T-helper 1 cell treated with Interleukin-12 subunit alpha and Interleukin-12 subunit beta and Interleukin-4 antibody, amounts not matched to agents 30 μg/mL and 1 μg/mL, for 36 hours (primary cell): ENCODE results near the gene LTB.

Experiments used
- H3K27ac Mint-ChIP-seq: one replicate; pipeline ENCODE4 v1.8.0; 2021; ENCODE audit warnings: mild to moderate bottlenecking, mixed read lengths
- H3K27me3 Mint-ChIP-seq: one replicate; pipeline ENCODE4 v1.8.0; 2021; ENCODE audit warnings: low read depth, mixed read lengths
- H3K36me3 Mint-ChIP-seq: one replicate; pipeline ENCODE4 v1.8.0; 2021; ENCODE audit warnings: low read depth, mixed read lengths
- H3K4me1 Mint-ChIP-seq: one replicate; pipeline ENCODE4 v1.8.0; 2021; ENCODE audit warnings: low read depth, mixed read lengths
- H3K4me3 Mint-ChIP-seq: one replicate; pipeline ENCODE4 v1.8.0; 2021; ENCODE audit warnings: mild to moderate bottlenecking, moderate library complexity, mixed read lengths
- H3K9me3 Mint-ChIP-seq: one replicate; pipeline ENCODE4 v1.8.0; 2021; ENCODE audit warnings: mixed read lengths

Gene LTB, protein sequence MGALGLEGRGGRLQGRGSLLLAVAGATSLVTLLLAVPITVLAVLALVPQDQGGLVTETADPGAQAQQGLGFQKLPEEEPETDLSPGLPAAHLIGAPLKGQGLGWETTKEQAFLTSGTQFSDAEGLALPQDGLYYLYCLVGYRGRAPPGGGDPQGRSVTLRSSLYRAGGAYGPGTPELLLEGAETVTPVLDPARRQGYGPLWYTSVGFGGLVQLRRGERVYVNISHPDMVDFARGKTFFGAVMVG

DNA sequence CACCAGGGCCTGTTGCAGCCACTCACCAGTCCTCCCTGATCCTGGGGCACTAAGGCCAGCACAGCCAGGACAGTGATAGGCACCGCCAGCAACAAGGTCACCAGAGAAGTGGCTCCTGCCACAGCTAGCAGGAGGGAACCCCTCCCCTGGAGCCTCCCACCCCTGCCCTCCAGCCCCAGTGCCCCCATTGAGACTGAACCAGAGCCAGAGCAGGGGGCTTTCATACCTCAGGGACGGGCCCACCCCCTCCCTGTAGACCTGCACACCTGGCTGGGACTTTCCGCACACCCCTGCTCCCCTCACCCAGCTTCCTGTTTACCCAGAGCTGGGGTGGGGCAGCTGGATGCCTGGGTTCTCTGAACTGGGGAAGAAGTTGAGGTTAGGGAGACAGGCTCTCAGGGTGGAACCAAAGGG lies at the start of gene LTB:
Gene LTB, minus strand, starts transcription at position 195 of the 414 bp plus-strand sequence. Its CDS starts 7 bp downstream, at position 188.
- Mint-ChIP-seq H3K27ac (peak within 1 kb of the TSS; percentile 99), H3K9me3 (no peaks in the 10 kb centered on the region), H3K27me3 (no peaks in the 10 kb centered on the region), H3K4me3 (peak within 1 kb of the TSS; percentile 100), H3K4me1 (peaks cover 45% of the 10 kb centered on the region), H3K36me3 (peaks cover 56% of the 10 kb centered on the region)

DNA sequence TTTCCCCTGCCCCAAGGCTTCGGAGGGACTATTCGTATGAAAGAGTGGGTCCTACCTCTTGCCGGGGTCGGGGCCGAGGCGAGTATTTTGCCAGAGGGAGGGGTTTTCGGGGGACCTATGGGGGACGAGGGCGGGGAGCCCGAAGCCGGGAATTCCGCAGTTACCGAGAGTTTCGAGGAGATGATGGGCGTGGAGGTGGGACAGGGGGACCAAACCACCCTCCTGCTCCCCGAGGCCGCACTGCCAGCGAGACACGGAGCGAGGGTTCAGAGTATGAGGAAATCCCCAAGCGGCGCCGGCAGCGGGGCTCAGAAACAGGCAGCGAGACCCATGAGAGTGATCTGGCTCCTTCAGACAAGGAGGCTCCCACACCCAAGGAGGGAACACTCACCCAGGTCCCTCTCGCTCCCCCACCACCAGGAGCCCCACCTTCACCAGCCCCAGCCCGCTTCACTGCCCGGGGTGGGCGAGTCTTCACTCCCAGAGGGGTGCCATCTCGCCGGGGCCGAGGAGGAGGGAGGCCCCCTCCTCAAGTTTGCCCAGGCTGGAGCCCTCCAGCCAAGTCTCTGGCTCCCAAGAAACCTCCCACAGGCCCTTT lies 49.6 kb upstream of the LTB start:
- H3K4me1 Mint-ChIP-seq = peaks cover 7% of the 10 kb centered on the region
- no peaks in the 10 kb centered on the region for H3K9me3 Mint-ChIP-seq
- H3K36me3 Mint-ChIP-seq = peaks cover 59% of the 10 kb centered on the region
- H3K4me3 Mint-ChIP-seq = no peak overlapping the region
- H3K27ac Mint-ChIP-seq = no peak overlapping the region
- no peaks in the 10 kb centered on the region for H3K27me3 Mint-ChIP-seq

DNA sequence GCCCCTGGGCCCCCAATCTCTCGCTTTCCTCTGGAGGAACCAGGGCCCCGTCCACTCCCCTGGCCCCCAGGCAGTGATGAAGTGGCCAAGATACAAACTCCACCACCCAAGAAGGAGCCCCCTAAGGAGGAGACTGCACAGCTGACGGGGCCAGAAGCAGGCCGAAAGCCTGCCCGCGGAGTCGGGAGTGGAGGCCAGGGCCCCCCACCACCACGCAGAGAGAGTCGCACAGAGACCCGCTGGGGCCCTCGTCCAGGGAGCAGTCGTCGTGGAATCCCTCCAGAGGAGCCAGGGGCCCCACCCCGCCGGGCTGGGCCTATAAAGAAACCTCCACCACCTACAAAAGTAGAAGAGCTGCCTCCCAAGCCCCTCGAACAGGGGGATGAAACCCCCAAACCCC lies 49.0 kb upstream of the LTB start:
- Mint-ChIP-seq H3K27ac (no peak overlapping the region), H3K4me1 (peaks cover 7% of the 10 kb centered on the region), H3K27me3 (no peaks in the 10 kb centered on the region), H3K4me3 (no peak overlapping the region), H3K36me3 (peaks cover 59% of the 10 kb centered on the region), H3K9me3 (no peaks in the 10 kb centered on the region)

DNA sequence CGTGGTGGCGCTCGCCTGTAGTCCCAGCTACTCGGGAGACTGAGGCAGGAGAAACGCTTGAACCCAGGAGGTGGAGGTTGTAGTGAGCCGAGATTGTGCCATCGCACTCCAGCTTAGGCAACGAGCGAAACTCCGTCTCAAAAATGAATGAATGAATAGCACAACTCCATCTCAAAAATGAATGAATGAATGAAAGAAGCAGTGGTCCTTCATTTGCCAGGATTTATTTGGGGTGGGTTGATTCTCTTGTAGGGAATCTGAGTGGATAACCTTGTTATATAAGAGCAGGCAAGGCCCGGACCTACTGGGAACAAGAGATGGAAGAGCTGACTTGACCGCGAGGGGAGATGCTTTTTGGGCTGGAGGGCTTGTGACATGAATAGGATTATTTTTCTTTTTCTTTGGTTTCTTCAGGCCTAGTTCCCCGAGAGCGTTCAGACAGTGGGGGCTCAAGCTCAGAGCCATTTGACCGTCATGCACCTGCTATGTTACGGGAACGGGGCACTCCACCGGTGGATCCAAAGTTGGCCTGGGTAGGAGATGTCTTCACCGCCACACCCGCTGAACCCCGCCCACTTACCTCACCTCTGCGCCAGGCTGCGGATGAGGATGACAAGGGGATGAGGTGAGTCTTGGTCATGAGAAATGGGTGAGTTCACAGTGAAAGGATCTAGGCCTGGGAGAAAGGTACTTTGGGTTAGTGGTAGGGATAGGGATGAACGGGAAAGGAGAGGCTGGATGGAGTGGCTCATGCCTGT lies 48.1 kb upstream of the LTB start:
- no peak overlapping the region for H3K27ac Mint-ChIP-seq
- peaks cover 7% of the 10 kb centered on the region for H3K4me1 Mint-ChIP-seq
- H3K9me3 Mint-ChIP-seq = no peaks in the 10 kb centered on the region
- H3K27me3 Mint-ChIP-seq = no peaks in the 10 kb centered on the region
- H3K4me3 Mint-ChIP-seq = no peak overlapping the region
- peaks cover 63% of the 10 kb centered on the region for H3K36me3 Mint-ChIP-seq

DNA sequence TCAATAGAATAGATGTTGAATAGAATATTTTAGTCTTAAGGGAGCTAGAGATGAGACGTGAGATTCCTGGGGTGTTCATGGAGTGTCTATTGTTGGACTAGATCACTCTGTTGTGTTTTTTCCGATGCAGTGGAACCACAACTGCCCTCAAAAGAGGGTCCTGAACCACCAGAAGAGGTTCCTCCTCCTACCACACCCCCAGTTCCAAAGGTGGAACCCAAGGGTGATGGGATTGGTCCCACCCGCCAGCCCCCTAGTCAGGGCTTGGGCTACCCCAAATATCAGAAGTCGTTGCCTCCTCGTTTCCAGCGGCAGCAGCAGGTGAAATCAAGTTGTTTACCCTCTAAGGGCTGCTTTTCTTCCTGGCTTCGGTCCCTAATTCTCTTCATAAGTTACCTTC lies 46.8 kb upstream of the LTB start:
- Mint-ChIP-seq H3K27ac (no peak overlapping the region), H3K4me1 (peaks cover 6% of the 10 kb centered on the region), H3K4me3 (no peak overlapping the region), H3K9me3 (no peaks in the 10 kb centered on the region), H3K27me3 (no peaks in the 10 kb centered on the region), H3K36me3 (peaks cover 60% of the 10 kb centered on the region)

DNA sequence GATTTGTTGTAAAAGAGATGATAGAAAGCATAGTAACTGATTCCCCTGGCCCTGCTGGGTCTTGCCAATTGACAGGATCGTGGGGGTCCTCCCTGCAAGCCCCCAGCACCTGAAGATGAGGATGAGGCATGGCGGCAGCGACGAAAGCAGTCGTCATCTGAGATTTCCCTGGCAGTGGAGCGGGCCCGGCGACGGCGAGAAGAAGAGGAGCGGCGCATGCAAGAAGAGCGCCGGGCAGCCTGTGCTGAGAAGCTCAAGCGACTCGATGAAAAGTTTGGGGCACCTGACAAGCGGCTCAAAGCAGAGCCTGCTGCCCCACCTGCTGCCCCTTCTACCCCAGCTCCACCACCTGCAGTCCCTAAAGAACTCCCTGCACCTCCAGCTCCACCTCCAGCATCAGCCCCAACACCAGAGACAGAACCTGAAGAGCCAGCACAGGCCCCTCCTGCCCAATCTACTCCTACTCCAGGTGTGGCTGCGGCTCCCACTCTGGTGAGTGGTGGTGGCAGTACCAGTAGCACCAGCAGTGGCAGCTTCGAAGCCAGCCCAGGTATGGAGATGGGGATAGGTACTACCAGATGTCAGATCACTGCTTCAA lies 45.6 kb upstream of the LTB start:
- Mint-ChIP-seq H3K36me3 (peaks cover 62% of the 10 kb centered on the region), H3K4me1 (peaks cover 9% of the 10 kb centered on the region), H3K9me3 (no peaks in the 10 kb centered on the region), H3K27ac (no peak overlapping the region), H3K27me3 (no peaks in the 10 kb centered on the region), H3K4me3 (no peak overlapping the region)

DNA sequence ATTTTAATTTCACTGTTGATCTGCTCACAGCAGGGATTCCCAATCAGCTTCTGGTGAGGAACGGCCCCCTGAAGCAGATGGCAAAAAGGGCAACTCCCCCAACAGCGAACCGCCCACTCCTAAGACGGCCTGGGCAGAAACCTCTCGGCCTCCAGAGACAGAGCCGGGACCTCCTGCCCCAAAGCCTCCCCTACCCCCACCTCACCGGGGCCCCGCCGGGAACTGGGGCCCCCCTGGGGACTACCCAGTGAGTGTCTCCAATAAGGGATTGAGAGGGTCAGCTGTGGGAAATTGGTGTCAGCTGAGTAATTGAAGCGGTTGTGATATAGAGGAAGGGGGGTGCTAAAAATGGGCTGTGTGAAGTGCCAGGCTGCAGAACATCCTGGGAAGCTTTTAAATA lies 44.7 kb upstream of the LTB start:
- Mint-ChIP-seq H3K4me1 (peaks cover 18% of the 10 kb centered on the region), H3K9me3 (no peaks in the 10 kb centered on the region), H3K4me3 (no peak overlapping the region), H3K36me3 (peaks cover 68% of the 10 kb centered on the region), H3K27ac (no peak overlapping the region), H3K27me3 (no peaks in the 10 kb centered on the region)

DNA sequence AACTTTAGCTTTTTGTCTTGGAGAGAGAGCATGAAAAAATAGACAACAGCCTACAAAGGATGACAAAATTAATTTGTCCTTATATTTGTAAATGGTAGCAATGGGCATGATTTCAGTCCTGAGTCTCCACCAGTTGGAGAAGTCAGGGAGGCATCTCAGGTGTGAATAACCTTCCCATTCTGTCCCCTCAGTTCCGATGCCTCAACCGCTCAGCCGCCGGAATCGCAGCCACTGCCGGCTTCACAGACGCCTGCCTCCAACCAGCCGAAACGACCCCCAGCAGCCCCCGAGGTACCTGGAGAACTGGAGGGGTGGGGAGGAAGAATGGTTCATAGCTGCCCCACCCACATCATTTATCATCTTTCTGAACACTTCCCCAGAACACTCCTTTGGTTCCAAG lies 41.8 kb upstream of the LTB start:
- H3K36me3 Mint-ChIP-seq = peaks cover 54% of the 10 kb centered on the region
- no peak overlapping the region for H3K4me3 Mint-ChIP-seq
- no peaks in the 10 kb centered on the region for H3K9me3 Mint-ChIP-seq
- no peak overlapping the region for H3K27ac Mint-ChIP-seq
- H3K27me3 Mint-ChIP-seq = no peaks in the 10 kb centered on the region
- H3K4me1 Mint-ChIP-seq = peaks cover 25% of the 10 kb centered on the region

DNA sequence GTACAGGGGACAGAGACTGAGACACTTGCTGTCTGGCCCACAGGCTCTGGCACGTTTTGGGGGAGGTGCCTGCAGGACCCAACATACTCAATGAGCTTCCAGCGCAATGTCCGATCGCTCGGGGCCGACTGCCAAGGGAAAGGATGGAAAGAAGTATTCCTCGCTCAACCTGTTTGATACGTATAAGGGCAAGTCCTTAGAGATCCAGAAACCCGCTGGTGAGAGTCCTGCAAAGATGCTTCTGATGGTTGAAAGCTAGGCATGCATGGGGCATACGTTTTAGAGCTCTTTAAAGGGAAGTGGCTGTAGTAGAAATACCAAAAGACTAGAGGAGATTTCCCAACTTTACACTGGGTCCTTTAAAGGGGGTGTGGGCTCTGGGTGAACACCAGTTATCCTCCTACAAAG lies 40.5 kb upstream of the LTB start:
- Mint-ChIP-seq H3K9me3 (no peaks in the 10 kb centered on the region), H3K36me3 (peaks cover 46% of the 10 kb centered on the region), H3K4me1 (peaks cover 26% of the 10 kb centered on the region), H3K27me3 (no peaks in the 10 kb centered on the region), H3K4me3 (peak overlapping the region; percentile 96), H3K27ac (no peak overlapping the region)

DNA sequence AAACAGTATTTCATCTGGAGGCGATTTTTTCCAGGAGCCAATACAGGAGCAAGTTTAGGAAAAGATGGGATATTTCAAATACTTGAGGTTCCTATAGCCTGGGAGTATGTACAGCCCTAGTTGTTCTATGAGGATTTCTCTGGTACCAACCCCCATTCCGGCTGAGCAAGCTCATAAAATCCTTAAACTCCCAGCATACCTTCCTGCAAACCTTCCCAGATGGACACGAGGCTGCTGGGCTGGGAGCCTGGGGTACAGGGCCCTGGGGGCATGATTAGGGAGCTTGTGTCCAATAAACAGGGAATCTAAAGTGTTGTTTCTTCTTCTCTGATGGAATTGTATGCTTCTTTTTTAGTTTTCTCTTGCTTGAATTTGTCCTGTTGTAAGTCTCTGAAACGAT lies 39.8 kb upstream of the LTB start:
- H3K27ac Mint-ChIP-seq = peak overlapping the region; percentile 93
- no peaks in the 10 kb centered on the region for H3K9me3 Mint-ChIP-seq
- no peaks in the 10 kb centered on the region for H3K27me3 Mint-ChIP-seq
- H3K4me3 Mint-ChIP-seq = peak overlapping the region; percentile 96
- H3K4me1 Mint-ChIP-seq = peaks cover 22% of the 10 kb centered on the region
- H3K36me3 Mint-ChIP-seq = peaks cover 40% of the 10 kb centered on the region

DNA sequence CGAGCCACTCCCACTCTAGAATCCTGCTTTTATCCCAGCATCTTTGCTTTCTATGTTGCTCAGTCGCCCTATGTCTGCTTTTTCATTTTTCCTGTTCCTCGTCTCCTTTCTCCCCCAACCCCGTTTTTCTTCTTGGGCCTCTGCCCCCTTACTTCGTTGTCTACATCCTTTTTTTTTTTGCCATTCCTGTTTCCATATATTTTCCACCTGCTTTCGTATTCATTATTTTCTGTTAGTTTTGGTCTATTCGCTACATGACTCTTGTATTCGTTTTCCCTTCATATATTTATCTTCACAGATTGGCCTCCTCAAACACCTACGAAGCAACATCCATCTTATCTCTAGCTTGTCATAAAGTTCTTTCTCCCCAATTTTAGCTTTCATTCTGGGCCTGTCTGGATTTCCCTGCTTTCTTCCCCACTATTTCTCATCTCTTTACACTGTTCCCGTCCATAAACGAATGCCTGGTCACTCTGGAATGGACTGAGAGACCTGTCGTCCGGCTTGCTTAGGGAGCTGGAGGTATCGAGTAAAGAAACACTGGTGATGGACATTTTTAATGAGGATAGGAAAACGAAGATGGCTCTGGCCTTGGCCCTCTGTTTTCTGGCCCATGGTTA lies 39.2 kb upstream of the LTB start:
- Mint-ChIP-seq H3K4me3 (peak overlapping the region; percentile 96), H3K9me3 (no peaks in the 10 kb centered on the region), H3K27me3 (no peaks in the 10 kb centered on the region), H3K4me1 (peaks cover 28% of the 10 kb centered on the region), H3K27ac (peak overlapping the region; percentile 93), H3K36me3 (peaks cover 40% of the 10 kb centered on the region)

DNA sequence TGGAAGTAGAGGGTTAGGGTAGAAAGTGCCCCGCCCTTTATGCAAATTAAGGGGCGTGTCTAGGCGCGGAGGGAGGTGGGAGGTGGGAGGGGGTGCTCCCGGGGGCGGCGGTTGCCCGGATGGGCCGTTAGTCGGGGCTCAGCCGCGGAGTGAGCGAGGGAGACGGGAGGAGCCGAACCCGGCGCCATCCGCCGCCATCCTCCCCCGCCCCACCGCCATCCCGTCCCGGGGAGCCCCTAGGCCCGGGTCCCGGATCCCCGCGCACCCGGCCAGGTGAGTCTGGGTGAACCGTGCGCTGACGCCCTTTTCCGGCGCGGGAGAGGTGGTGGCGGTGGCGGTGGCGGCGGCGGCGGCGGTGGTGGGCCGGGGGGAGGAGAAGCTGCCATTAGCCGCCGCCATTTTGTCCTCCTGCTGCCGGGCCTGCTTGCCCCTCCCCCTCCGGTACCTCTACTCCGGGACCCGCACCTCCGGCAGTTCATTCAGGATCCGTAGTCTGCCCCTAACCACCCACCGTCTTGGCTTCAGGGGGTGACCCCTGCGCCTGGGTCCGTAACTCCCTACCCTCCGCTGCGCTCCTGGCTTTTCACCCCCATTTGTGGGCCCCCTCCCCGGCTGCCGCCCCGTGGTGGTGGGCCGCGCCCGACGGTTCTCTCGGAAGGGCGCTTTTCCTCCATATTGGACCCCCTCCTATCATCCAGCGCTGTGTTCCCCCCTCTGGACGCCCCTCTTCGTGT lies 38.5 kb upstream of the LTB start, which contains the start of gene PRRC2A:
Gene PRRC2A, plus strand, starts transcription at position 130 of the 734 bp plus-strand sequence. CDS start 2,075 bp downstream, outside the sequence.
- H3K27me3 Mint-ChIP-seq = no peaks in the 10 kb centered on the region
- H3K9me3 Mint-ChIP-seq = no peaks in the 10 kb centered on the region
- H3K4me1 Mint-ChIP-seq = peaks cover 35% of the 10 kb centered on the region
- H3K4me3 Mint-ChIP-seq = peak within 1 kb of the TSS; percentile 96
- peaks cover 33% of the 10 kb centered on the region for H3K36me3 Mint-ChIP-seq
- H3K27ac Mint-ChIP-seq = peak within 1 kb of the TSS; percentile 98

DNA sequence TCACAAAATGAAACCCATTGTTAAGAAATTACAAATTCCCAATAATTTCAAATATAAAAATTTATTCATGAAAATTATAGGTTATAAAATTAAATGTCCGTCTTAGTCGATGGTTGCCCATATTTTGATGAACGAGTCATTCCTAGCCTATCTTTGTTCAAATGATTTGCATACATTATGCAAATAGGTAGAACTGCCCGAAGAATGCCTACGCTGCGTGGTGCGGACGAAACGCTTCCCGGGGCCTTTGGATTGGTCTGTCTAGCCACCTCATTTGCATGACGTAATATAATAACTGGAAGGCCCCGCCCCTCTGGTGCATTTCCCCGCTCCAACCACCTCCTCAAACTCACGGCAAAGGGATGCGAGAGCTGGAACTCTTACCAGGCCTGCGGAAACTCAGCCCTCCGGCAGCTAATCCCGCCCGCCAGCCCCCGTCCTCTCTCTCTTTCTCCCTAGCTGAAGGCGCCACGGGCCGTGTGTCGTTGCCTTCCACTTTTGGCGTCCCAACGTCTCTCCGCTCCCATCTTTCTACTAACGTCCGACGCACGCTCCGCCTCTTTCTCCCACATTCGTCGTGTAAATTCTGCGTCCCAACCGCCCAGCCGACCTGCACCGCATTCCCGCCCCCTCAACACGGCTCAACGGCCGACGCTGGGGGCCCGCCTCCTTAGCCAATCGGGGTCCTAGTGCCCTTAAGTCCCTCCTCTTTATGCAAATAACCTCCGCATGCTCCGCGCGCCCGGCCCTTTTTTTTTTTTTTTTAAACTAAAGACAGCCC lies 37.8 kb upstream of the LTB start:
- H3K36me3 Mint-ChIP-seq = peaks cover 27% of the 10 kb centered on the region
- no peaks in the 10 kb centered on the region for H3K9me3 Mint-ChIP-seq
- peak overlapping the region; percentile 98 for H3K27ac Mint-ChIP-seq
- H3K27me3 Mint-ChIP-seq = no peaks in the 10 kb centered on the region
- peak overlapping the region; percentile 91 for H3K4me3 Mint-ChIP-seq
- H3K4me1 Mint-ChIP-seq = peaks cover 41% of the 10 kb centered on the region
